GM19043 (cell line): ENCODE results near the gene LCN2.

ENCODE experiments used
- ATAC-seq: cut with Tn5 transposase; IDR thresholded peaks from one replicate; pipeline ENCODE4 v1.9.1; 2021; ENCODE audit warnings: low read depth; ENCODE audit not compliant: unreplicated experiment

The LCN2 gene

GRCh38 chr9:128146591-128147120, 2.6 kb upstream of the LCN2 start:
- no peak for ATAC-seq

GRCh38 chr9:128148509-128149000, 698 bp upstream of the LCN2 start:
- ATAC-seq = no peak

DNA sequence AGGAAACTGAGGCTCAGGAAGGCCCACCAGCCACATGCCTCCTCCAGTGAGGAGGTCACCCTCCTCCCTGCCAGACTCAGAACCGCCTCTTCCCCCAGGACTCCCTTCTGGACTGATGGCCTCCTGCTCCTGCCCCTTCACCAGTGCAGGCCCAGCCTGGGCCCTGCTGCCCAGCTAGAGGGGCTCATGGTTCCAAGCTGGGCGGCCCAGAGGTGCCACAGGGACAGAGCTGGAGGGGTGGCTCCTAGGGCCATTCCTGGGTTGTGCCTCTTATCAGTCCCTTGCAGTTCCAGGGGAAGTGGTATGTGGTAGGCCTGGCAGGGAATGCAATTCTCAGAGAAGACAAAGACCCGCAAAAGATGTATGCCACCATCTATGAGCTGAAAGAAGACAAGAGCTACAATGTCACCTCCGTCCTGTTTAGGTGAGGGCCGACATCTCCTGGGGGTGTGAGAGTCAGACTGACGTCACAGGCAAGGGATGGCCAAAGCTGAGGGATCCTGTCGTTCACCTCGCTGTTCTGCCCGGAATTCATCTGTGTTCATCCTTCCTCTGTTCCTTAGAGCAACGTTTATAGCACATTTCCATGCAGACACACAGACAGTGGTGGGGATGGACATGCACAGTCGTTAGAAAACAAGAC, 819 bp downstream of the LCN2 start:
- ATAC-seq = no peak

DNA sequence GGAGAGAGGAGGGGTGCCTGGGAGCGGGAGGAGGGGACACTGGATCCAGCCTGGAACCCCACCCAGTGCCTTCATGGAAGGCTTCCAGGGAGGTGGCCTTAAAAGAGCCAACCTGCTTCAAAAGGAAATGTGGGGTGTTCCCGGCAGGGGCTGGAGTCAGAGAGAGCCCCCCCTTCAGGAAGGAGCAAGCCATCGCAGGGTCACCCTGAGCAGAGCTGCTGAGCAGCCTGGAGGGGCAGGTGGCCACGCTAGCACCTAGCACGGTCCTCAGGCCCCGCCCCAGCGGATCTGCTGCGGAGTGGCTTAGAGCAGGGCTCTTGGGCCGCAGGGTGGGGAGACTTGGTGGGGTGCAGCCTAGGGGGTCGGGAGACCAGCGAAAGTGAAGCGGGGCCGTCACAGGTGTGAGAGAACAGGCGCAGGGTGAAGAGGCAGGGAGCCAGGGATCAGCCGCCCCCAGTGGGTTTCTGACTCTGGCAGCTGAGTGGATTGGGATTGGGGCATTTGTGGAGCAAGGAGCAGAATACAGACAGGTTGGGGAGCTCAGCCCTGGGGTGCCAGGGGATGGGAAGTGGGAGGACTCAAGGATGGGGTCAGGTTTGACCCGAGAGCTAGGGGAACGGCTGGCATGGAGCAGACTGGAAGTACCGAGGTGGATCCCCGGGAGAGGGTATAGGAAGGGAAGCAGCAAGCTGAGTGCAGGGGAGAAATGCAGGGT, 1.5 kb downstream of the LCN2 start:
- no peak for ATAC-seq

DNA sequence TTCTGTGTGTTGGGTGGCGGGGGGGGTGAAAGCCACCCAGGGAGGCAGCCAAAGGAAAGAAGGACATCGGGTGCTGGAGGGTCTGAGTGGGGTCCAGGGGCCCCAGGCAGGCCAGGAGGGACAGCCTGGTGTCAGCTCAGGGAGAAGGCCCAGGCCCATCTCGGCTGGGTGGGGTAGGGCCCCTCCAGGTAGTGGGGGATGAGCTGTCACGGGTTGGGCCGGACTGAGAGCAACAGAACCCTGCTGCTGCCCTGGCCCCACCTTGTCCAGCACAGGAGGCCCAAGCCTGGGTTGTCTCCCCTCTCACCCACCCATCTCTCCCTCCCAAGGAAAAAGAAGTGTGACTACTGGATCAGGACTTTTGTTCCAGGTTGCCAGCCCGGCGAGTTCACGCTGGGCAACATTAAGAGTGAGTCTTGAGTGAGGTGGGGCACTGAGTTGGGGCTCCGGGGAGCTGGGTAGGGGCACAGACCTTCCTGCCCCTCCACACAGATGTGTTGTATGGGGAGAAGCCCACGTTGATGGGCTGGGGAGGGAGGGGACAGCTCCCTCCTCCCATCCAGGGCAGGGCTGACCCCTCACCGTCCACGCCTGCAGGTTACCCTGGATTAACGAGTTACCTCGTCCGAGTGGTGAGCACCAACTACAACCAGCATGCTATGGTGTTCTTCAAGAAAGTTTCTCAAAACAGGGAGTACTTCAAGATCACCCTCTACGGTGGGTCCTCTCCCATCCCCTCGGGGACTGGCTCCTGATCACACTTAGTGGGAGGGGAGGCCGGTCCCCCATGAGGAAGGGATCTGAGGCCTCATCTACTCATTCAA, 2.3 kb downstream of the LCN2 start:
- ATAC-seq = no peak

- ATAC-seq = no peak
These were observed 3.1 kb downstream of the LCN2 start for GRCh38 chr9:128152133-128153059.

DNA sequence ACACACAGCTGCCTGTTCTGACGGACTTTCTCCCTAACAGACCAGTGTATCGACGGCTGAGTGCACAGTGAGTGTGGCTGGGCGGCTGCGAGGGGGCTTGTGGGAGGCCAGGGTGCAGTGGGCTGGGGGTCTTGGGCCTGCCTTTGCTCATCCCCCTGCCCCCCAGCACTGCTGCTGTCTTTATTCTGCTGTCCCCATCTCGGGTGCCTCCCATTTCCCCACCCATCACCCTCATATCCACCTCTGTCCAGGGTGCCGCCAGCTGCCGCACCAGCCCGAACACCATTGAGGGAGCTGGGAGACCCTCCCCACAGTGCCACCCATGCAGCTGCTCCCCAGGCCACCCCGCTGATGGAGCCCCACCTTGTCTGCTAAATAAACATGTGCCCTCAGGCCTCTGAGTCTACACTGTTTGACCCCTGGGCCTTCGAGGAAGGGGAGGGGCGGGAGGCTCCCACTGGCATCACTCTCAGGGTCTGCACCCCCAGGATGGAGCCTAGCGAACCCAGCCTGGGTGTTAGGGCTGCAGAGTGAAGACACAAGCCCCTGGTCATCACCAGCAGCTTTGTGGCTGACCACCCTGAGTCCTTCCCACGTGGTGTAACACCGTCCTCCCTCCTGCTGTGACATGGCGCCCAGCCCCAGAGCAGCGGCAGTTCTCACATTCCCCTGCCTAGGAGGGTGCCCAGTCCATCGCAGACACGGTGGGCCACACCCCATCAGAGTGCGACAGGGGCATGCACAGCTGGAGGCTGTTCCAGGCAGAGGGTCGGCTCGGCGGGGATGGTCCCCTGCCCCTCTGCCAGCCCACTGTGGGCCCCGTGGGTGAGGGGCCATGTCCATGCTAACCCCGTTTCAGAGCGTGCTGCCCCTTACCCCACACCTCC, 4.0 kb downstream of the LCN2 start:
- no peak for ATAC-seq

- no peak for ATAC-seq
These were observed 4.9 kb downstream of the LCN2 start for GRCh38 chr9:128153947-128154695.

GRCh38 chr9:128155736-128156500, 6.7 kb downstream of the LCN2 start:
- ATAC-seq = no peak

GRCh38 chr9:128159522-128159783, 10.2 kb downstream of the LCN2 start:
- ATAC-seq = no peak

DNA sequence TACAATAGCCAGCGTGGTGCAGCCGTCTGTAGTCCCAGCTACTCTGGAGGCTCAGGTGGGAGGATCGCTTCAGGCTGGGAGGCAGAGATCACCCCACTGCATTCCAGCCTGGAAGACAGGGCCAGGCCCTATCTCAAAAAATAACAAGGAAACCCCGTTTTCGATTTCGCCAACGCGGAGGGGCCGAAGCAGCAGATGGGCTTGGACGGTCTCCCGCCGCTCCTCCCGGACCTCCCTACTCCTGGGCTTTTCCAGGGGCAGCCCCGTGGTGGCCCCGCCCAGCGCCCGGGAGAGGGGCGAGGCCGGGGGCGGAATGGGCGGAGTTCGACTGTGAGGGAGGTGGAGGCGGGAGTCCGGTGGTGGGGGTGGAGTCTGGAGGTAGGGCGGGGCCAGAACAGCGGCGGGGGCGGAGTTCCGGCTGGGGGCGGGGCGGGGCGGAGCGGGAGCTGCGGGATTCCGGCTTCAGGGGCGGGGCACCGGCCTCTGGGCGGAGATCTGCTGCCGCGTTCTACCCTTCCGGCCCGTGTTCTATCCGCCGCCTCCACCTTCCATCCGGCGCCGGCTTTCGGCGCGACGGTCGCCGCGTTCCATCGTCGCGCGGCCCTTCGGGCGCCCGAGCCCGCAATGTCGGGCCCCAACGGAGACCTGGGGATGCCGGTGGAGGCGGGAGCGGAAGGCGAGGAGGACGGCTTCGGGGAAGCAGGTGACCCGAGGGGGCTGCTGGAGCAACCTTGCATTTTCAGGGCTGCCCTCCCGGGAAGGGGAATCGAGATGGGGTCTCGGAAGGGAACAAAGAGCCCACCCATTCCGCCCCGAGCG, 10.7 kb downstream of the LCN2 start, which contains the start of gene BBLN:
Gene BBLN (plus strand): TSS at position 482 of the 819 bp plus-strand sequence. CDS start 143 bp downstream, at position 625.
- ATAC-seq = peak; percentile 82

DNA sequence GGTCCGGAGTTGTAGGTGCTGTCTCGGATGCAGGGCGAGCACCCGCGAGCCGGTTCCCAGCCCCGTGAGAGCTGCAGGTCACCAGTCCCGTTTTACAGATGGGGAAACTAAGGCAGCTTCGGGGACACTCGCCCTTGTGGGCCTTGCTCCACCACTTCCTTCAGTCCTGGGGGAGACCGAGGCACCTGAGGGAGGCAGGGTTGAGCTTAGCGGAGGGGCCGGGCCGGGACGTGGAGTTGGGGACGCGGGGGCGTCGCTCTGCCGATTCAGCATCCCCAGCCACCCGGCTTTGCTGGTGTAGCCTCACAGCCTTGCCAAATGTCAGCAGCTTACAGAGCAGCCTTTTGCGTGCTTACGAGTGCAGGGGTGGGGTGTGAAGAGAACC, 11.3 kb downstream of the LCN2 start:
- ATAC-seq = no peak

DNA sequence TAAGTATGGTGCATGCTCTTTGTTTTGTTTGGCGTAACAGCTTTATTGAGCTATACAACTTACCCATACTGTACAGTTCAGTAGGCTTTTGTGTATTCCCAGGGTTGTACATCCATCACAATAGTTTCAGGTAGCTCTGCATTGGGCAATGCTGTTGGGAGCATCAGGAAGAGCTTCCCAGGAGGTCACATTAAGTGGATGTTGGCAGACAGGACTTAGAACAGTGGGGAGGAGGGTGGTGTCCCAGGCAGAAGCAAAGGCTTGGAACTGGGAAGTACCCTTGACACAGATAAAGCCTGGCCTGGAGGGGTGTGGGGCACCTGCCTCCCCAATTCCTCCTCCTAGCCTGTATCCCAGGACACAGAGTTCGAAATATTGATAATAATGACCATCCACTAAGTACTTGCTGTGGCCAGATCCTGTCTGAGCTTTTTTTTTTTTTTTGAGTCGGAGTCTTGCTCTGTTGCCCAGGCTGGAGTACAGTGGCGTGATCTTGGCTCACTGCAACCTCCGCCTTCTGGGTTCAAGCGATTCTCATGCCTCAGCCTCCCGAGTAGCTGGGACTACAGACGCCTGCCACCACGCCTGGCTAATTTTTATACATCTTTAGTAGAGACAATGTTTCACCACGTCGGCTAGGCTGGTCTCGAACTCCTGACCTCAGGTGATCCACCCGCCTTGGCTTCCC, 12.1 kb downstream of the LCN2 start:
- no peak for ATAC-seq

DNA sequence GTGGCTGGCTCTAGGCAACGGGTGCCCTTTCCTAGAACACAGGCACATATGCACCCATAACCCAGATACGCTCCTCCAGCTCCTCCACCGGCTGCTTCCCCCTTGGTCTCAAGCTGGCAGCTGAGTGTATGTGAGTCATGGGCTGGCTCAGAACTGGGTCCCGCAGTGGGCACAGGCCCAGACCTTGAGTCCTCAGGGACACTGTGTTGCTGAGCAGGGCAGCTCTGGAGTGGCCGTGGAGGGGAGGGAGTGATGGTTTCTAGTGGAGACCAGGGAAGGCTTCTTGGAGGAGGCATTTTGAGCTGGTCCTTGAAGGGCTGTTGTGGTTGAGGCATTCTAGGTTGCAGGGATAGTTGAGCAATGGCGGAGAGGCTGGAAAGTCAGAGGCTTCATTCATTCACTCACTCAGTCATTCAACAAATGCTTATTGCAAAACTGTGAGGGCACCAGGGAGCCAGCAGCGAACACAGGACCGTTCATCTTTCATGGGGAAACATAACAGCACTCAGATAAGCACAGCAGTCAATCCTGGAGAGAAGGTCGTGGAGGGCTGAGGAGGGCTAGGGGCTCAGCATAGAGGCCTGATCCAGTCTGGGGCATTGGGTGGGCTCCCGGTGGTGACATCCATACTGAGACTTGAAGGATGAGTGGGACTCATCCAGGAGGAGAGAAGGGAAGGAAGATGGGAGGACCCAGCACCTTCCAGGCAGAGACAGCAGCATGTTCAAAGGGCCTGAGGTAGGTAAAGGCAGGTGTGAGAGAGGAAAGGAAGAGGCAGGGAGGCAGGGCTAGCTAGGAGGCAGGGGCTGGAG, 13.2 kb downstream of the LCN2 start:
- no peak for ATAC-seq

GRCh38 chr9:128163027-128163515, 13.8 kb downstream of the LCN2 start:
- no peak for ATAC-seq
